Measurements from ENCODE around the gene TTC6.

TTC6 gene

DNA sequence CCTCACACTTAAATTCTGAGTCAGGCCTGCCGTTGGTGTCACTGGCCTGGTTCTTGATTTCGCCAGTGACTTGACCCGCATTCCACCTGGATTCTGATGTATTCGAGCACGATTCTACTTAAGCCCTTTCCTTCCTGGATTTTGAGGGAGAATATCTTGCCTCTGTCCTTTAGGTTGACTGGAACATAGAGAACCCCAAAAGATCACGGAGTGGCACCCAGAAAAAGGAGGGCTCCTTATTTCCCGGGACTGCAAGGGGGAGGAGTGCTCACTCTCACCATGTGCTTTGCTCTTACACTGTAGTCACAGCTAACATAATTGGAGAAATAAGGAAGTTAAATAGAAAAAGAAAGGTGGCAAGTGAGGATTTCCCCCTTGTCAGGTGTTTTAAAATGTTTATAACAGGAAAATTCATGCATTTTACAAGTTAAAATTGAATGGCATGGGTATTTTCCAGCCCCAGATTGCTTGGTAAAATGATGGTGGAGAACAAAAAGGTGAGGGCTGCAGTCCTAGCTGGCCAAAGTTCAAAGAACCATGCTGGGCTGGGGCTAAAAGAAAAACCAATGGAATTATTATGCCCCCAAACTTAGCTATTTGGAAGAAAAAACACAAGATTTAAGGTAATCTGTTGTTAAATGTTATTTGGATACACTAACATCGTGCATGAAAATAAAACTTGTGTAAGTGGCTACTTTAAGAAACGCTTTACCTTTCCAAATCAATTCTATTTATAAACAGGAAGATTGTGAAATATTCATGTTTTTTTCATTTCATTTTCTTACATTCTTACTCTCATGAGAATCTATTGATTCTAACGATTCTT lies 9.2 kb upstream of the TTC6 start:
- no peak for DNase-seq

DNA sequence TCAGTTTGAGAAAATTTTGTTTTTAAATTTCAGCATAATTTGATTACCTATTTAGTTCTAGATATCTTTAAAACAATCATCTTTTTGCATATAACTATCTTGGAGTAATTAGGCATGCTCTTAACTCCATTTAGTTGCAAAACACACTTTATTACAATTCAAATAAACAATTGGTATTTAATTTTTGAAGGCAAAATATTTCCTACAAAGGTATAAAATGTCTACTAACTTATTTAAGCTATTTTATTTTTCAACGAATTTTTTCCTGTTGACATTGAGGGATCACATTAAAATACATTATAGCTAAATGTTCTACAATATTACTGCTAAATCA lies 8.7 kb upstream of the TTC6 start:
- no peak for DNase-seq

DNA sequence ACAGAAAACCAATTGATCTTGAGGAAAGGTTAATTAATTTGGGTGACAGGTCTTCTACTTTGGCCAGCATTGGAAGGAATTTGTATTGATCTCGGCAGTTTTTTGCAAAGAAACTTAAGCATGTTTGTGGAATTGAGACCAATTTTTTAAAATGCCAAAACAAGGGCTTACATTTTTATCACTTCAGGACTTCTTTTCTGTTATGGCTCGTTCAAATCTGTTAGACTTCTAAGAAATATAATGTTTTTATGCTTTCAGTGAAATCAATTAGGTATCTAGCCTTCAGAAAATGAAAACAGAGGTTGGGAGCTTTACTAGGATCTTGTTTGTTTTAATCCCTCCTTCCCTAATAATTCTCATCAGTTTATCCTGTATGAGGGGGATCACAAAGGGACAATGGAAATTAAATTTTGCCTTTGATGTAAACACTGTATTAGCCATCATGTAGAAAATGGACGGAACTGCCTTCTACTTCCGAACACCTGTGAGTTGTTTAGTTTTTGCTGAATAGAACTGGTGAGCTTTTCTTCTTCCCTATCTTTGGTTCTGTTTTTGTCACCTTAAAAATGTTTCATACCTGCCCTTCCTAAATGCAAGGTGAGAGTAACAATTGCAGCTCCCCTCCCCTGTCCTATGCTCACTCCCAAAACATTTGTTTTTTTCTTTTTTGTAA lies 8.2 kb upstream of the TTC6 start:
- no peak for DNase-seq

DNA sequence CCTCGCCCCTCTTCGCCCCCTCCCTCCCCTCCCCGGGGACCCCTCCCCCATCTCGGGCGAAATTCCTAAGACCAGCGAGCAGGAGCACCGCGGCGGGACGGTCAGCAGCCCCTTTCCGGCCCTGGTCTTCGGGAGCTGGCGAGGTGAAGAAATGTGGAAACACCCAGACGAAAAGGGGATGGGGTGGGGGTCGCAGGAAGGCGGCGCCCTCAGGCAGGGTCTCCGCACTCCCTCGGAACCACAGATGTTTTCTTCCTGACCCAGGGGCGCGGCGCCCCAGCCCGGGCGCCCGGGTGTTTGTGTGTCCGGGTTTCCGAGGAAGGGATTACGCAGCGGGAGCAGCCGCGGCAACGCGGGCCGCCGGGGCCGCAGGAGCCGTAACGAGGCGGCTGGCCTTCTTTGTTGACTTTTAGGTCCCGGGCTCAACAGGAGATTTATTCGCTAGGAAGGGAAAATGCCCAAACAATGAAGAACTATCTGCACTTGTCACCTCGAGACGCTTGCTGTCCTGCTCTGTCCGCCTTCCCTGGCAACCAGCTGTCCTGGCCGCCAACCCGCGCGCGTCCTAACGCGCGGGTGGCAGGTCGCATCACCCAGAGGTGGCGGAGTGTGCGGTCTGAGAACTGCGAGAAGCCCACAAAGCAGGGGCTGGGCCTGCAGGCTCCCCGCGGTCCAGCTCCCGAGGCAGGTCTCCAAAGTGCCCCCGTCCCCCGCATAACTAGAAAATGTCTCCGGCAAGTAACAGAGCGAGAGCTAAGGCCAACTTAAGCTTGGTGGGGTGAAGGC lies 7.4 kb upstream of the TTC6 start:
- no peak for DNase-seq

DNA sequence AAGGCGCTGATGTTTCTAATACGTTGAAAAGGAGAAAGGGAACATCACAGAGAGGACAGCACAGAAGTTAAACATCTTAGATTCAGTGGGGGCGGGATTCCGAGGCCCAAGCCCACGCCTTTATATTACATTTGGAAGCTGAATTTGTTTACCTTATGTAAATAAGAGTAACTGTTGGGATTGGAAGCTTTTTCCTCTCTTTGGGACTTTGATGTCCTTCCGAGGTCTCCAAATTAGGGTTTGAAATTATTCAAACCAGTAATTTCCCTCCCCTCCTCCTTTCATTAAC lies 6.8 kb upstream of the TTC6 start:
- DNase-seq: no peak

DNA sequence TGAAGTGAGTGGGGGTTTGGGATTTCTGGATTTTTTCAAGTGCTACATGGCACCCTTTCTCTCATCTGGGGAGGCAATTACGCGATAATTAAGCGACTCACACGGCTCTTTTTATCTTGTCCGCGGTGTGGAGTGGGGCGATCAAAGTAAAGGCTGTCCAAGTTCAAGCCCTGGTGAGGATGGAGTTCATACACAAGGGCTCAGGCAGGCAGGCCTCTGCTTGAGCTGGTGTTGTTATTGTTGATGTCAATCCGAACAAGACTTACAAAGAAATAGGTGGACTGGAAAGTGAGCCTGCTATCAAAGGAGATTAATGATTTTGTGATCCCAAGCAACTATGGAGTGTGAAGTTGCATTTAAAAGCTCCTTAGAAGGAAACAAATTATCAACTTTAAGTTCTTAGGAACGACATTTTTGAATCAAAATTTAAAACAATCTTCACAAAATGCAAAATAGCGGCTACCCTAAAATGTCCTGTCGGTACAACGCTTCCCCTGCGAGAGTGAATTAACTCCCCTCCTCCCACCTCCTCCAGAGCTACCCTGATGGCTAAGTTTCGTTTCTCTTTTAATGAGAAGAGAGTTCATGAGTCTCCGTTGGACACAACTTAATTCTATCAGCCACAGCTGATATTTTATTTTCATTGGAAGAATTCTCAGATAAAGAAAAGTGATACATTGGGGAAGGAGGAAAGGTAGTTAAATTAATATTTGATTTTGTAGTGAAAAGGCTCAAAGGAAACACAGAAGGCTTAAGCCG lies 6.3 kb upstream of the TTC6 start:
- DNase-seq: no peak

DNA sequence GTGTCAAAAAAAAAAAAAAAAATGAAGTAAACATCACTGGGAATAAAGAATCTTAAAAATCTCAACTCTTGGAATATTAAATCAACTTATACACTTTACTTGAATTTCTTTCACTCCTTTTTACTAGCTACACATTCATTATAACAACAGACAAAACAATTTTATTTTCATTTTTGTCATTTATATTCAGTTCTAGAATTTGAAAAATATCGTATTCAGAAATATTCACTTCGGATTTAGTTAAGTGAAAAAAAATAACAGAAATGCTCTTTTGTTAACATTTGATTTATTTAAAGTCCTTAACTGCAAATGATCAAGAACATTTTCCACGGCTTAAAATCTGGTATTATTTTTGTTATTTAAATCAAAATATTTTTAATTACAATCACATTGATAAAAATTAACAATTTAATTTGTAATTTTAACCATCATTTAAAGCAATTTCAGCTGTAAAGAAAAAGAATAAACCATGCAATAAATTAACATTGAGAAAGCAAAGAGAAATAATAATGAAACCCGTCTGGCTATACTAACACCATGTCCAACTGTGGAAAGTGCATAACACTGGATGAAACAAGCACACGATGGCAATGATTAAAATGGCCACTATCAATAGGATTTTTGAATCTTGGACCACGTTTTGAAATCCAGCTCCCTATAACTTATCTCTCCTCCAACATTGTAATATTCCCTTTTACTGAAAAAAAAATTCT lies 5.6 kb upstream of the TTC6 start:
- no peak for DNase-seq

DNA sequence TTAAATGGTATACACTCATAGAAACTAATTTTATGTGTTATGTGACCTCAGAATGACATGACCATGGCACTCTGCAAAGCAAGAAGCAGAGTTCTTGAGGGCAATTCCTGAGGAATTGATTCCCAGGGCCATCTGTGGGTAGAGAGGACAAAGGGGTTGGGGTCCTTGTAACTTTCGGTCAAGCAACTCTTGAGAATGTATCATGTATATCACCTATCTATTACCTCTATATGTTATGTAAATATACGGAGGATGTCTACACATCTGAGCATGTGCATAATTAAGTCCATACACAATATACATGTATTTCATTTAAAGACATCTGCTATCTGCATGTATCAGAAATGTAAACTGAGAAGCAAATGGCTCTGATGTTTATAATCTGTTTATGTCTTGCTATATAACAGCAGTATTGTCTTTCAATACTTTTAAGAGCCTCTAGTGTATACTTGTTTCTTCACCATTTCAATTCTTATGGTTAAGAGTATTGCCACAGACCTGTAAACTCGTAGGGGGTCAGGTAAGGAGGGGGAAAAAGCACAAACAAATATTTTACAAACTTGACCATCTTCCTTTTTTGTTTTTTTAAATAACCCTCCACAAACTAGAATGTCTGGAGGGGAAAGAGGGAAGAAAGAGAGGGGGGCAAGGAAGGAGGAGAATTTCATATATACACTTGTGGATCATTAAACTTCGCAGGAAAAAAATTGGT lies 4.8 kb upstream of the TTC6 start:
- DNase-seq: no peak

DNA sequence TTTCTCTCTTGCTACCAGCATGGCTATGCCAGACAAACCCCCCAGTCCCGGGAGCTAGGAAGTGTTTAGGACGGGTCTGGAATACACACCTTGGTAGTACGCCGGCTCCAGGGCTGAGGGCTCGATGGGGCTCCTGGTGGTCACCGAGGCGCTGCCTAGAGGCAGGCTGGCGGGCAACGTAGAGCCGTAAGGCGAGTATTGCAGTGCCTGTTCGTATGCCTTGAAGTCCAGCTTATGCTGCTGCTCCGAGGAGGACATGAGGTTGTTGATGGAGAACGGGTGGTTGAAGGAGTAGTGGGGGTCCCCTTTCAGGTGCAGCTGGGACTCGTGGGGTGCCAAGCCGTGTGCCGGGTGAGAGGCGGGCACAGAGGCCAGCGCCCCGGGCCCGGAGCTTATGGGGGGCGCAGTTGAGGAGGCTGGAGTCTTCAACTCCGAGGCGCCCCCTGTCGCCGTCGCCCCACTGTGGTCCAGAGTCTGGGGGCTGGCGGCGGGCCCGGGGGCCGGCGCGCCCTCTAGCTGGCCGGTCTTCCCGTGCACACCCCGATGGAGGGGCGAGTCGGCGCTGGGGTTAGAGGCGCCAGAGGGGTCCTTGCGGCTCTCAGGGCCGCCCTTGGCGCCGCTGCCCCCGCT lies 4.0 kb upstream of the TTC6 start:
- DNase-seq: no peak

DNA sequence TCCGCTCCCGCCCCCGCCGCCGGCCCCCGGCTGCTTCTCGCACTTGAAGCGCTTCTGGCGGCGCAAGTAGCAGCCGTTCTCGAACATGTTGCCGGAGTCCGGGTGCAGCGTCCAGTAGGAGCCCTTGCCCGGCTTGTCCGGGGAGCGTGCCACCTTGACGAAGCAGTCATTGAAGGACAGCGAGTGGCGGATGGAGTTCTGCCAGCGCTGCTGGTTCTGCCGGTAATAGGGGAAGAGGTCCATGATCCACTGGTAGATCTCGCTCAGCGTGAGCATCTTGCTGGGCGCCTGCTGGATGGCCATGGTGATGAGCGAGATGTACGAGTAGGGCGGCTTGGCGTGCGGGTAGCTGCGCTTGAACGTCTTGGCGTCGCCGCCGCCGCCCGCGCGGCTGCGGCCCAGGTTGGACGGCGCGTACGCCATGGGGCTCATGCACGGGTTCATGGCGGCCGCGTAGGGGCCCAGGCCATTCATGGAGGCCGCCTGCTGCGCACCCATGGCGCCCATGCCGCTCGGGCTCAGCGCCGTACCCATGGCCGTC lies 3.4 kb upstream of the TTC6 start:
- DNase-seq: no peak

DNA sequence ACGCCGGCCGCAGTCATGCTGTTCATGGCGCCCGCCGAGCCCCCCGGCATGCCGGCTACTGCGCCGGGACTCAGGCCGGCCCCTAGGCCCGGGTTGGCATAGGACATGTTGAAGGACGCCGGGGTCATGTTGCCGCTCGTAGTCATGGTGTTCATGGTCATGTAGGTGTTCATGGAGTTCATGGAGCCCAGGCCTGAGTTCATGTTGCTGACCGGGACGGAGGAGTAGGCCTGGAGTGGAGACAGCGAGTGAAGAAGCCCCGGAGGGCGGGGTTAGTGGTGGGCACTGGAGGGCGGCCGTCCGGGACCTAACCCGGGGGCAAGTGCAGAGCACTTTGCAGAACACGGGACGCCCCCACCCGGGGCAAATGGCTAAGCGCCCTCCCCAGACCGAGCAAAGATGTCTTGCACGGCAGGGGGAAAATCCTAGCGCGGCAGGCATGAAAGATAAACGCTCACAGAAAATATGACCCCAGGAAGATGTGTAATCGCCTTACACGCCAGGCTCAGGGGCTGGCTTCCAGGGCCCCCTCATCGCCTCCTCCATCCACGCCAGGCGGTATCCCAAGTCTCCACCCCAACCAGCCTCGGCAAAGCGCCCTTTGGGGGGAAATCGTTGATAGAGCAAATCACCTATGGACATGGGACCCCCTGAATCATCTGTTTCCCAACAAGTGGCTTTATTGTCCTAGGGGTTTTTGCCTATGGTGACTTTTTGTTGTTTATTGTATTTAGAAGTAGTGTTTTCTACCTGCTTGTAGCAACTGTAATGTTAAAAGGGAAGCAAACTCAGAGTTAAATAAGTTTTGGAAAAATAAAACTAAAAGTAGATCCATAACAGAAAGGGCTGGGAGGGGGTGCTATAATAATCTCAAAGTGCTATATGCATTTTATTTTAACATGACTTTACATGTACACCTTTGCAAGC lies 2.7 kb upstream of the TTC6 start:
- no peak for DNase-seq

DNA sequence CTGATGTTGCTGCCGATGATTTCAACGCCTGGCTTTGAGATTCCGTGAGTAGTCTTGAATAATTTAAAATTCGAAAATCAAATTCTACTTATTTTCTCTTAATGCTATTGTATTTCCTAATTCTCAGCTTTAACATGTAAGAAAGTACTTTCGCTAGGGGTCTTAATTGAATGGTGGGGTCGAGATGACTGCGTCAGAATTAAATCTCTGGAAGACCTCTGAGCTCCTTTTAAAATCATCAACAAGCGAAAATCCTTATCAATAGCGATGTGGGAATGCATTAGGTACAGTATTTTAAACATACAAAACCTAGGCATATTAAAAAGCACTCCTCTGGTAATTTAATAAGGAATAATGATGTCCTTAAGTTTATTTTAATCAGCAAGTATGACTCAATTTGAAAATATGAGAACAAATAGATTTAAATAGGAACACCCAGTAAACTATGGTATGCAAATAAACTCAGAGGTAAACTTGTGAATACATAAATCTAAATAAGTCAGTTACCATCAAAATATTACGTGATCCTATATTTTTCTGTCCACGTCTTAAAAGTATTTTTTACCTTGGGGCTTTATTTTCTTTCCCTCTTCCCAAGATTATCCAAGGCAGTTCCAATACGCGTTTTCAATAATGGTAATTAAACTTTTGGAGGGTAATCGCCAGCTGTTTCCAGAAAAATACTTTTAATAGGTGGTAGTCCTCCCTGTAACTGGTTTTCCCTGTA lies 1.8 kb upstream of the TTC6 start:
- DNase-seq: no peak

DNA sequence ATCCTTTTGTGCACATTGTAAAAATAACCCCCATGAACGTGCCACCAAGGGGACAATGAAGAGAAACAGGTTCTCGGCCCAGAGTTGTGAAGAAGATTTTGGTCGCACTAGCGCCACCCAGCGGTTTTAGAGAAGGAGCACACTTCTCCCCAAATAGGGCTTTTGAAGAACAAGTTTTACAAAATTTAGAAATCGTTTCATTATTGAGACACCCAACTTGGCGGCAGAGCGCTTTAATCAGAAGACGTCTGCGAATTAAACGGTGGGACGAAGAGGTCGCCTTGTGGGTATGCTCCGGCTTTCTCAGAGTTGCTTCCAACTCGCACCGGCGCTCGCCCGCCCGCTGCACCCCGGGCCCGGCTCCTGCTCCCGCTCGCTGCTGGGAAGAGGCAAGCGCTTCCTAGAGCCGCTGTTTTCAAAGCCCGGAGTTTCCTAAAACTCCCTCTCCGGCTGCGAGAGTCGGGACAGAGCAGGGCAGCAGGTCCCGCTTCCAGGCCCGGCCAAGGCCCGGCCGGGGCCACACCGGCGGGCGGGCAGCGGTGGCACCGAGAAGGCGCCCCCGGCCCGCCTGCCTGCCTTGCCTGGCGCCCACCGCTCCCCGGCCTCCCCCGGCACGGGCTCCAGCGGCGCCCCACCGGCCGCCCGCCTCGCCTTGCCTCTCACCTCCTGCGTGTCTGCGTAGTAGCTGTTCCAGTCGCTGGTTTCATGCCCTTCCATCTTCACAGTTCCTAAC lies 1.0 kb upstream of the TTC6 start:
- no peak for DNase-seq

DNA sequence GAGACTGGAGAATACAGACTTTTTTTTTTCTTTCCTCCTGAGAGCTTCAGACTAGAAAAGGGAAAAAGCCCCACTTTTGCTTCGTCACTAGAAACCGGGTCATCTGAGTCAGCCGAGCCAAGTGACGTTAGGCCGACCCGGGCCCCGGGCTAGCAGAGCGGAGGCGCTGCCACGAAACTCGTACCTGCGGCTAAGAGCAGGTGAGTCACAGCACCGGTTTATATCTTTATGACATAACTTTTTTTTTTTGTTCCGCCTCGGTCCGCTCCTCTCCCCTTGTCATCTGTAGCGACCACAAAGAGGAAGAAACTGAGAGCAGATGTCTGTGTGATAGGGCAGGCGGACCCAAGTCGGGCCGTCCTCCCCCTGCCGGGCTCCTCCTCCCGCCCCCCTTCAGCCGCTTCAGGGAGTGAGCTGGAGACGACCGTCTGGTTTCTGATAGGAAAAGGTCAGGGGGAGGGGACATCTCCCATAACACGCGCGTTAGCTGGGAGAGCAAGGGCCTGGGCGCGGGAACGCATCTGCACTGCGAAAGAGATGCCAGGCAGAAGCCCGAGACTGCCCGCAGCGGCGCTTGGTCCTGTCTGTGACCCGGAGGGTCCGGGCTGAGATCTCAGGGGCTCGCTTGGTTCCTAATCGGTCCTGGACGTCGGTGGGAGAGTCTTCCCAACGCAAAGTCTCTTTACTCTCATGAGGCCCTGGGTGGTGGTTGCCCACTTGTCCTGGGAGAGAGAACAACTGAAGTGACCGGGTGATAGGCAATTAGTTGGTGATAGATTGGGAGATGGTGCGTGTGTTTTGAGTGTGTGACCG lies 586 bp downstream of the TTC6 start:
- peak; percentile 66 to 75 for DNase-seq

DNA sequence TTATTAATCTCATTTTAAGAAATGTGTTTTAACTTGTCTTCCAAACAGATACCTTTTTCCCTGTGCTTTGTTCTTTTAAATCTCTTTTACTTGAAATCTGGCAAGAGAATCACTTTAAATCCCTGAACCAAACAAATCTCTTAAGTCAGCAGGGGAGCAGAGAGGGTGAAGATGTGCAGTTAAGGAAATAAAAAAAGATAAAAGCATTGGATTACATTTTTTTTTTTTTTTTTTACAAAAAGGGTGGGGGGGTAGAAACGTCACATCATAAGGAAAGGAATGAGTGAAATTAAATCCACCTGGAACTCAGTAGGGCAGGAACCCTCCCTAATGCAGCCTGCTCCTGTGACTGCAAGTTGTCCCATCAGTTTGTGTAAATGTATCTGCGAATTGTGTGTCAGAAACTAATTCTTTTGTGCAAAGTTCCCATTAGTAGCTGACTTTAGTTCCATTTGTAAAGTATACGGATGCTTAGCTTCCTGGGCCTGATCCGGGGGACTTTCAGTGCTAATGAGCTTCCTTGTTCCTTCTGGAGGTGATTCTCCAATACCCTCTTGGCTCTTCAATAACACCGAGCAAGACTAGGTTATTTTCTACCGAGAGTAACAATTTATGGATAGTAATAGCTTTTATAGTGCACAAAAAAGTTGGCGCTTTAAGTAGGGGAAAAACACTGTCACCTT lies 1.5 kb downstream of the TTC6 start:
- no peak for DNase-seq

DNA sequence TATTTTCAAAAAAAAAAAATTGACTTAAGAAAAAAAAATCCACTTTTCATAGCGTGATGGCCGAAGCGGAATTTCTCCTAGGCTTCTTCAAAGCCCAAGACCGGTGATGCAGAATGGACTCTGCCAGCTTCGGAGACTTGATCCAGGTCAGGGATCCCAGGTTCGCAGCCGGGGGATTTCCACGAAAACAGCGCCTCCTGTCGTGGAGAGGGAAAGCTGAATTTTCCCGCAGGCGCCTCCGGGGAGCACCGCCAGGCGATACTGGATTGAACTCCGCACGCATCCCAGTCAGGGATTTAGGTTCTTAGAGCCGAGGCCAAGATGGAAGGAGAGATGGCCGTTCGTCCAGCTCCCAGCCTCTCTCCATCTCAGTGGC lies 2.1 kb downstream of the TTC6 start:
- DNase-seq: no peak
